ENCODE data around the gene TCIRG1. TPM values are rescaled to one million over a fixed set of nuclear protein-coding genes. Genes with fewer than 3 reads are reported as not detected.

Gene TCIRG1
- total and polyA plus RNA-seq, 12 donors: 28.4 to 1,150 (median 258) TPM

DNA sequence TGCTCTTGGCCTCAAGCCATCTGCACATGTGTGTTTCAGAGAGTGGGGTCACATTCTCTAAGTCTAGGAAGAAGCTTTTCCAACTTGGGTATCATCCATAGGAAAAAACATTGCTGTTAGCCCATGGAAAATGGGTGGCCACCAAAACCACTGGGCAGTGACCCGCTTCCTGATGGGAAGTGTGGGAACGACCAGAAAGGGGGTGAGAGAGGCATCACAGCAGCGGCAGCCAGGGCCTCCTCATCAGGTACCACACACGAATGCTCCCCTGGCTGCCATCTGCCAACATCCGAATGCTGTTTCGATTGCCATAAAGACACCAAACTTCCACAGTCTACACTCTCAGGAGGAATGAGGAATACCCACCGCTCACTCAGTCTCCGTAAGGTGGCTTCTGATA, 42.0 kb downstream of the TCIRG1 start:
- peak in 1 of 7 donors; percentile 29 for DNase-seq
- Histone ChIP-seq H3K4me3 (no peak overlapping the region), H3K27ac (no peak overlapping the region), H3K9me3 (replicated peaks in 1 of 3) (no peaks in the 10 kb centered on the region), H3K36me3 (replicated peaks in 1 of 2) (peaks cover 0 to 12% of the 10 kb centered on the region in 2 donors), H3K27me3 (no peaks in the 10 kb centered on the region), H3K4me1 (replicated peaks in 1 of 2) (no peaks in the 10 kb centered on the region)
- intact Hi-C loops (cut with DNase I): no loop called here
- TF ChIP-seq CTCF (IDR thresholded peaks at IDR 0.05) (no peak), POLR2A (IDR thresholded peaks at IDR 0.05) (no peak)
- 92 to 95% (median 94%) methylated on average over 8 of the region's 8 CpGs for WGBS, 4 donors

GRCh38 chr11:68081691-68082090, 42.9 kb downstream of the TCIRG1 start:
- 73 to 86% (median 82%) methylated on average over 9 of the region's 9 CpGs for WGBS, 4 donors
- Histone ChIP-seq H3K4me3 (no peak overlapping the region), H3K4me1 (replicated peaks in 1 of 2) (no peaks in the 10 kb centered on the region), H3K36me3 (replicated peaks in 1 of 2) (peaks cover 0 to 12% of the 10 kb centered on the region in 2 donors), H3K27ac (no peak overlapping the region), H3K9me3 (replicated peaks in 1 of 3) (no peaks in the 10 kb centered on the region), H3K27me3 (no peaks in the 10 kb centered on the region)
- peak in 1 of 7 donors; percentile 41 for DNase-seq
- TF ChIP-seq CTCF (IDR thresholded peaks at IDR 0.05) (no peak), POLR2A (IDR thresholded peaks at IDR 0.05) (no peak)
- intact Hi-C loops (cut with DNase I): no loop called here

- intact Hi-C loops (cut with DNase I): no loop called here
- Histone ChIP-seq H3K9me3 (replicated peaks in 1 of 3) (no peaks in the 10 kb centered on the region), H3K4me3 (no peak overlapping the region), H3K27ac (no peak overlapping the region), H3K27me3 (no peaks in the 10 kb centered on the region), H3K36me3 (replicated peaks in 1 of 2) (peaks cover 0 to 12% of the 10 kb centered on the region in 2 donors), H3K4me1 (replicated peaks in 1 of 2) (no peaks in the 10 kb centered on the region)
- no peak for DNase-seq
- TF ChIP-seq CTCF (IDR thresholded peaks at IDR 0.05) (no peak), POLR2A (IDR thresholded peaks at IDR 0.05) (no peak)
- WGBS, 4 donors: 41 to 61% (median 52%) methylated on average over 3 of the region's 3 CpGs
Measured at GRCh38 chr11:68082481-68082880, 43.7 kb downstream of the TCIRG1 start.

DNA sequence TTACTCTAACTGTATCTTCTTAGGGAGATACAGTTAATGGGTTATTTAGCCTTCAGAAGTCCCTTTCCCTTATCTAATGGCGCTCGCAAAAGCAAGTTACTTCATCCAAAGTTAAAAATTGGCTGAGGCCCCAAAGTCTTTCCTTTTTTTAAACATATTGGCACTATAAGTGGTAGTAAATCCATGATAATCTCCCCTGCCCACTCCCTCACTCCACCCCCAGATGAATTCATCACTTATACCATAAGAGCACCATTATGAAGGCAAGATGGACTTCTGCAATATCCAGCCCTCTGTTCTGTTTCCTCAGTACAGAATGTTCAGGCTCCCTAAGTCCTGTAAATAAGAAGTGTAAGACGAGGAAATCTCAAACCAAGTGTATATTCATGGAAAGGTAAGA, 44.7 kb downstream of the TCIRG1 start:
- H3K27me3 ChIP-seq: no peaks in the 10 kb centered on the region
- peaks cover 0 to 12% of the 10 kb centered on the region in 2 donors for H3K36me3 ChIP-seq (replicated peaks in 1 of 2)
- no peaks in the 10 kb centered on the region for H3K9me3 ChIP-seq (replicated peaks in 1 of 3)
- no peak for DNase-seq
- WGBS, 4 donors: 48 to 64% (median 61%) methylated on average over 3 of the region's 3 CpGs
- no peak overlapping the region for H3K4me3 ChIP-seq
- intact Hi-C loops (cut with DNase I): no loop called here
- TF ChIP-seq POLR2A (IDR thresholded peaks at IDR 0.05): no peak
- no peak for TF ChIP-seq CTCF (IDR thresholded peaks at IDR 0.05)
- H3K27ac ChIP-seq: no peak overlapping the region
- H3K4me1 ChIP-seq (replicated peaks in 1 of 2): no peaks in the 10 kb centered on the region

Data from adrenal gland (tissue), 12 donors.